Activated T-cell treated with anti-CD3 and anti-CD28 coated beads for 48 hours (primary cell): ENCODE data around the gene POLDIP2.

ENCODE experiments used
- DNase-seq: peaks from one replicate; pipeline ENCODE4 v3.0.0-alpha.2; 2020; ENCODE audit warnings: low read depth

Gene POLDIP2

DNA sequence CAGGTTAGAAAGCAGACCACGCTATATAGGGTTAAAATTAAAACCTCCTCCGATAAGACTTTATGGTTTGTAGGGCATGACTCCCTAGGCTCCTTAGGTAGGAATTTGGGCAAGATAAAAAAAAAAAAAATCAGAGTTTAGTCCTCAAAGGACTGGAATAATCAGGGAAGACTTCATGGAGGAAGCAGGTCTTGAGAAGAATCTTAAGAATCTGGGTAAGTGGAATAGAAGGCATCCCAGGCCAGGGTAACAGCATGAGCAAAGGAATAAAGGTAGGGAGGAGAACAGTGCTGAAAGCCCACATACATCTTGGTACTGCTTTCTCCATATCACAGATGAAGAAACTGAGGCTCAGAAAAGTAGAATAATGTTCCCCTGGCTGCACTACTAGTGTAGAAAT lies 33.2 kb upstream of the POLDIP2 start:
- no peak for DNase-seq

DNA sequence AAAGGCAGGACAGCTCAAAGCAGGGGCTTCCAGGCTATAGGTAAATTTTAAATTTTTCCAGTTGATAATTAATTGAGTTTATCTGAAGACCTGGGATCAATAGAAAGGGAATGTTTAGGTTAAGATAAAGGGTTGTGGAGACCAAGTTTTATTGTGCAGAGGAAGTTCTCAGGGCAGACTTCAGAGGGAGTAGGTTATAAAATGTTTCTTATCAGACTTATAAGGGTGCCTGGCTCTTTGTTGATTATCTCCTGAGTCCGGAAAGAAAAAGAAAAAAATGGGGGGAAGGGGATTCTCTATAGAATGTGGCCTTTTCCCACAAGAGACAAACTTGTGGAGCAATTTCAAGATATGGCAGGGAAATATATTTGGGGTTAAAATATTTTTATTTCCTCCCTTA lies 32.8 kb upstream of the POLDIP2 start:
- no peak for DNase-seq

DNA sequence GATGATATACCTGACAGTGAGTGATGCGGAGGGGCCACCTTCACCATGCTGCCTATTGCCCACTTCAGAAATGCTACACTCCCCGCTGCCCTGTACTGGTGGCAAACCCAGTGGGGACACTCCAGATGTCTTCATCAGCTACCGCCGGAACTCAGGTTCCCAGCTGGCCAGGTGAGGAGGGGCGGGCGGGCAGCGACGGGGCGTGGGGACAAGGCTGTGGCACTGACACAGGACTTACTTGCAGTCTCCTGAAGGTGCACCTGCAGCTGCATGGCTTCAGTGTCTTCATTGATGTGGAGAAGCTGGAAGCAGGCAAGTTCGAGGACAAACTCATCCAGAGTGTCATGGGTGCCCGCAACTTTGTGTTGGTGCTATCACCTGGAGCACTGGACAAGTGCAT lies 30.8 kb upstream of the POLDIP2 start:
- DNase-seq: no peak

DNA sequence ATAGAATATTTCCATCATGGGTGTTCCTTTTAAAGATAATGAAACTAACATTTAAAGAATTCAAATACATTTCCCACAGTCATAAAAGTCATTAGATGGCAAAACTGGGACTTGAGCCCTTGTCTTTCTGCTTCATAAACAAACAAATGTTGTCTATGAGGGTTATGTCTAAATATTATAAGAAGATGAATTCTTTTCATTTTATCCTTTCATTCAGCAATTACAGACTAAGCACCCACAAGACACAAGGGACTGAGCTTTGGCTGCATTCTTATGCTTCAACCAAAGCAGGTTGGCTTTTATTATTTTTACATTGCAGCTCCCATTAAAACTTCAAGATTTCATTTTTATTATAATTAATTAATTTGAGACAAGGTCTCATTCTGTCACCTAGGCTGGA lies 29.1 kb upstream of the POLDIP2 start:
- DNase-seq: no peak

DNA sequence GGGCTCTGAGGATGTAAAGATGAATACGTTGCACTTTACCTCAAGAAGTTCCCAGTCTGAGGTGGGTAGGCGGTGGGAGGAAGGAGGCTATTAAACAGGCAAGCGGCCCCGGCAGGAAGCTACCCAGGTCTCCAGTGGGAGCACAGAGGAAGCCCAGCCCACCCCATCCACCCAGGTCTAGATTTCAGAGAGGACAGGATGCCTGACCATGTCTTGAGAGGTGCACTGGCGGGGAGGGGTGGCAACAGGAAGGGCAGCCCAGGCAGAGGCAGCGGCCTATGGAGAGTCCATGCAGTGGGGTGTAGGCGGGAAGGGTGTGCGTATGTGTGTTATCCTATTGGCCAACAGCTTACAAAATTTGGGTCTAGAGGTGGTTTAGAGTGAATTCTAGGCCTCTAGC lies 28.1 kb upstream of the POLDIP2 start:
- no peak for DNase-seq

DNA sequence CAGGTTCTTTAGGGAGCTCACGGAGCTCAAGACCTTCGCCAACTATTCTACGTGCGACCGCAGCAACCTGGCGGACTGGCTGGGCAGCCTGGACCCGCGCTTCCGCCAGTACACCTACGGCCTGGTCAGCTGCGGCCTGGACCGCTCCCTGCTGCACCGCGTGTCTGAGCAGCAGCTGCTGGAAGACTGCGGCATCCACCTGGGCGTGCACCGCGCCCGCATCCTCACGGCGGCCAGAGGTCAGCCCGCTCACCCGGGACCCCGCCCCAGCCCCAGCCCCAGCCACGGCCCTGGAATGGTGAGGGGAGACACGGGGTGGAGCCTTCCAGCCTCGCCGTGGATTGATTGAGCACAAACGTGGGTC lies 27.7 kb upstream of the POLDIP2 start:
- no peak for DNase-seq

DNA sequence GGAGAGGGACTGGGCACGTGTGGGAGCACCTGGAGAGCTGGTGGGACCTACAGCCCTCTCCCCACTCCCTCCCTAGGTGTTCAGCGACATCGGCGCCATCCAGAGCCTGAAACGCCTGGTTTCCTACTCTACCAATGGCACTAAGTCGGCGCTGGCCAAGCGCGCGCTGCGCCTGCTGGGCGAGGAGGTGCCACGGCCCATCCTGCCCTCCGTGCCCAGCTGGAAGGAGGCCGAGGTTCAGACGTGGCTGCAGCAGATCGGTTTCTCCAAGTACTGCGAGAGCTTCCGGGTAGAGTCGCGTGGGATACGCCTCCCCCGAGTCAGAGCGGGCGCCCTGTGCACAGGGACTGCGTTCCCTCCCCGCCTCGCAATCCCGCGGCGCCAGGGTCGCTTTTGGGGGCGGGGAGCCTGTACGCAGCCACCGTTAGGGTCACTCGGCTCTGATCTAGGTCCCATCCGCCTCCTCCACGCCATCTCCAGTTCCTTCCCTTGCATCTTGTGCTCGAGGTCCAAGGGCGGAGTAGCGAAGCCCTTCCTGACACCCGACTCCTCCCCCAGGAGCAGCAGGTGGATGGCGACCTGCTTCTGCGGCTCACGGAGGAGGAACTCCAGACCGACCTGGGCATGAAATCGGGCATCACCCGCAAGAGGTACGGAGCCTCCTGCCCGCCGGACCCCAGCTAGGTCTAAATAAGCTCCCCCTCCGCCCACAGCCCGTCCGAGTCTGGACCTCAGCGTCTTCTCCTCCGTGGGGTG lies 27.1 kb upstream of the POLDIP2 start:
- DNase-seq: peak; percentile 69

DNA sequence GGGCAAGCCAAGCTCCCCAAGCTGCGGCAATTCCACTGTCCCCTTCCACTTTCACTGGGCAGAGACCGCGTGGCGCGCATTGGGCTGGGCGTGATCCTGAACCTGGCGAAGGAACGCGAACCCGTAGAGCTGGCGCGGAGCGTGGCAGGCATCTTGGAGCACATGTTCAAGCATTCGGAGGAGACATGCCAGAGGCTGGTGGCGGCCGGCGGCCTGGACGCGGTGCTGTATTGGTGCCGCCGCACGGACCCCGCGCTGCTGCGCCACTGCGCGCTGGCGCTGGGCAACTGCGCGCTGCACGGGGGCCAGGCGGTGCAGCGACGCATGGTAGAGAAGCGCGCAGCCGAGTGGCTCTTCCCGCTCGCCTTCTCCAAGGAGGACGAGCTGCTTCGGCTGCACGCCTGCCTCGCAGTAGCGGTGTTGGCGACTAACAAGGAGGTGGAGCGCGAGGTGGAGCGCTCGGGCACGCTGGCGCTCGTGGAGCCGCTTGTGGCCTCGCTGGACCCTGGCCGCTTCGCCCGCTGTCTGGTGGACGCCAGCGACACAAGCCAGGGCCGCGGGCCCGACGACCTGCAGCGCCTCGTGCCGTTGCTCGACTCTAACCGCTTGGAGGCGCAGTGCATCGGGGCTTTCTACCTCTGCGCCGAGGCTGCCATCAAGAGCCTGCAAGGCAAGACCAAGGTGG lies 24.0 kb upstream of the POLDIP2 start:
- DNase-seq: no peak

DNA sequence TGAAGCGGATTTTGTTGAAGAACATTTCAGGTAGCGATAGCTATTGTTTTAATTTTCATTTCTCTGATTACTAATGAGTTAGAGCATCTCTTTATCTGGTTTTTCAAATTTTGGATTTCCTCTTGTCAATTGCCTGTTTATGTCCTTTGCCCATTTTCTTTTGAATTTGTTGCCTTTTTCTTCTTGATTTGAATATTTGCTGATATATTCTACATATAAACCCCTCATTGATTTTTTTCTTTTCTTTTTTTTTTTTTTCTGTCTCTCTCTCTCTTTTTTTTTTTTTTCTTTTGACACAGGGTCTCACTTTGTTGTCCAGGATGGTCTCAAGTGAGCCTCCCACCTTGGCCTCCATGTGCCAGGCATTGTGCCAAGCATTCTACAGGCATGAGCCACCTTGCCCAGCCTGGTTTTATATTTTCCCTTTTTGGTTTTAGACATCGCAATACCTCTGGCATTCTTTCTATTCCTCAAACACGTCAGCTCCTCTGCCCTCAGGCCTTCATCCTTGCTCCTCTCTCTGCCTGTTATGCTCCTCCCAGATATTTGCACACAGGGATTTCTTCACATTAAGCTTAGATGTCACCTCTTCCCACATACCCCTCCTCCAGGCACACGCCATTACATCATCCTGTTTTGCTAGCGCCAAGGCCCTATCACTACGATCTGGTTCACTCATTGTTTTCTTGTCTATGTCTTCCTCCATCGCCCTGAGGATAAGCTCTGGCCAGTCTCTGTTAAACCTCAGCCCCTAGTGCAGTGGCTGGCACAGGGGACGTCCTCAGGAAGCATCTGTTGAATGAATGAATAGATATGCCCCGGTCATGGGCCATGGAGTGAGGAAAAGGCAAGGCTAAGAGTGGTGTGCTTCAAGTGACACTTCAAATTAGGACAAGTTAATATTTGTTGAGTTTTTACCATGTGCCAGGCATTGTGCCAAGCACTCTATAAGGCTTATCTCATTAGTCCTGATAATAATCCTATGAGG lies 22.8 kb upstream of the POLDIP2 start:
- DNase-seq: no peak

DNA sequence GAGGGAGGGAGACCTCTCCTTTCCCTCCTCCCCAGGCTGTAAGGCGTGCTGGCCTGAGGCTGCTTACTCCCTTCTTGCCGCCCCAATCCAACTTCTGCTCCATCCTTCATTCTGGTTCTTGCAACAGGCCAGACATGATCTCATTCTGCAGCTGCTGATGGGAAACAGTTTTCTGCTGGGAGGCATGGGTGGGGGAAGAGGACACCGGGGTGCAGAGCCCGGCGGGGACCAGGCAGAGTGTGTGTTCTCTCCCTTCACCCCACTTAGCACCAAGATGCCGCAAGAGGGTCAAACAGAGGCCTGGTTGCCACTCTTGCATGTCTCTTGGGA lies 15.6 kb upstream of the POLDIP2 start:
- DNase-seq: no peak

DNA sequence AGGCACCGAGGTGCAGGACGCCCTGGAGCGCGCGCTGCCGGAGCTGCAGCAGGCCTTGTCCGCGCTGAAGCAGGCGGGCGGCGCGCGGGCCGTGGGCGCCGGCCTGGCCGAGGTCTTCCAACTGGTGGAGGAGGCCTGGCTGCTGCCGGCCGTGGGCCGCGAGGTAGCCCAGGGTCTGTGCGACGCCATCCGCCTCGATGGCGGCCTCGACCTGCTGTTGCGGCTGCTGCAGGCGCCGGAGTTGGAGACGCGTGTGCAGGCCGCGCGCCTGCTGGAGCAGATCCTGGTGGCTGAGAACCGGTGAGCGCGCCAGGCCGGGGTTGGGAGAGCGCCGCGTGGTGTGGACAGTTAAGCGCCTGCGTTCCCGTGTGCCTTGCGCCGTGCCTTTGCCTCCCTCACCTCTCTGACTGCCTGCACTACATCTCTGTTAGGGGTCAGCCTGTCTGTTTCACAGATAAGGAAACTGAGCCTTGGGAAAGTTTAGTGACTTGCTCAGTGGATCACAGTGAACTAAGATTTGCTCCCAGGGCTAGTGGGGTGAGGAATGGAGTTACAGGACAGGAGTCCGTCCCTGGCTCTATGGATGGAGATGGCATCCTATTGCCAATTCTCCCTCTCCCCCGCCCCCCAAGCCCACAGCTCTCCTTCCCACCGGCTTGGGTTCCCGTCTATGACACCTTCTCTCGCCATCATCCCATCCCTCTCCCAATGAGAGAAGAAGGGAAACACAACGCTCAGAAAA lies 15.0 kb upstream of the POLDIP2 start:
- peak; percentile 37 for DNase-seq

DNA sequence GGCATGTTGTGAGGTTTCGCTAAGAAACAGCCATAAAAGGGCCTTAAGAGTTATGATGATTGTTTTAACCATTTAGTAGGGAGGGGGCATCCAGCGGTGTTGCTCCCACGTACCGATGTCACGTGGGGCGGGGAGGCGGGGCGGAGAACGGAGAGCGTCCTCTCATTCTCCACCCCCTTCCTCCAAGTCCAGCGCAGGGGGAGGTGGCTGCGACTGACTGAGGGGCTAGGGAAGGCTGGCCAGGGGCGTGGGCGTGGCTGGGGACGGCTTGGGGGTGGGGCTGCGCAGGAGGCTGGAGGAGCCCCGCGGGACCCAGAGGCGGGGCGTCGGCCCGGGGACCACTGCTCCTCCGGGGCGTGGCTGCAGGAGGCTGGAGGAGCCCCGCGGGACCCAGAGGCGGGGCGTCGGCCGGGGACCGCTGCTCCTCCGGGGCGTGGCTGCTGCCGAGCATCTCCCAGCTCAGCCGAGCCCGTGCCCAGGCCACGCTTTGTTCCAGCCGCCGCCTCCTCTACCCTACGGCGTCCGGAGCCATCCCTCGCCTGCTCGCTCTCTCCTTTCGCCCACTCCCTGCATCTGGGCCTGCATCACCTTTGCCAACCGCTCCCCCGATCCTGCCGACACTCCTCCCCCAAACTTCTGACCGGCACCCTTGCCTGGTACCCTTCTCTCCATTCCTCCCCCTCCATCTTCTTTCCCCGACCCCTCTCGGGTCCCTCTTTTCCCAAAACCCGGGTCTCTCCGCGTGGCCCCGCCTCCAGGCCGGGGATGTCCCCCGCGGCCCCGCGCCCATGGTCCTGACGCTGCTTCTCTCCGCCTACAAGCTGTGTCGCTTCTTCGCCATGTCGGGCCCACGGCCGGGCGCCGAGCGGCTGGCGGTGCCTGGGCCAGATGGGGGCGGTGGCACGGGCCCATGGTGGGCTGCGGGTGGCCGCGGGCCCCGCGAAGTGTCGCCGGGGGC lies 14.2 kb upstream of the POLDIP2 start, which contains the start of gene SARM1:
TSS of gene SARM1 (plus strand) at position 450 of the 958 bp plus-strand sequence. CDS start at position 789, 339 bp downstream.
- peak; percentile 86 for DNase-seq

DNA sequence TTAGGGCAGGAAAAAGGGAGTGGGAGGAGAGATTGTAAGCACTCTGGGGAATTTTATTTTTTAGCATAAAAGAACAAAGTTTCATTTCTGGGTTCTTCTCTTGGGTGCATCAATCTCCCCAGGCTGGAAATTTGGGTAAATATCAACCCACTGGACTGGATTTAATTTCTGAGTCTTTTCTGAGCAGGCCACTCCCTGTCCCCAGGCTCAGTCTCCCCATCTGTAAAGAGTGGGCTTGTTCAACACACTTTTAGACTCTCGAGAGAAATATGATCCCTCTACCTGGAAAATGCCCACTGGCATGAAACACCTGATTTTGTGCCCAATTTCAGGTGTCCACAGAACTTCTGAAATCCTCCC lies 13.4 kb upstream of the POLDIP2 start:
- DNase-seq: no peak

DNA sequence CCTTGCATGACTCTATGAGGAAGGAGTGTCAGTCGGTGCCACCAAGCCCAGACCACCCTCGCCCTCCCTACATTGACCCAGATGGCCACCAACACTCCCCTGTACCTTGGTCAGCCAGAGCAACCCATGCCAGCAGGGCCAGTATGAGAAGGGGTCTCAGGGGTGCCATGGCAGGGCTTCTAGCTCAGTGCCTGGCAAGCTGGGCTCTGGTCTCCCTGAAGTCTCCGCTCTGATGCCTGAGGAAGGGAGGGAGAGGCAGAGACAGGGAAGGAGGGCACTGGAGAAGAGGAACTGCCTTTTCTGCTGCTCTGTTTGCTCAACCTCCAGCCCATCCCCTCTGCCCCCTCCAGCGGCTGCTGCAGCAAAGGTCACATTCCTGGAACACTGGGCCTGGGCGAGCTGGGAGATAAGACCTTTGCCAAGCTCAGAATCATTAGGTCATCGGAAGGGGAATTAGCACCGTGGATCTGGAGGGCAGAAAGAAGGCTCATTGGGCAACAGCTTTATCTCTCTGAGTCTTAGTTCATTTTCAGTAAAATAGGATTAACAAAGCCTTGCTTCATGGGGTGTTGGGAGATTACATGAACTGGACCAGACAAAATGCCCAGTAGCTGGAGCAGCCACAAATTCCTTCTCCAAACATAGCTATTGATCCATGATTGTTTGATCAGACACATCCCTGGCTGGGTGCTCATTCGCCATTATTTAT lies 12.9 kb upstream of the POLDIP2 start, which contains the start of gene VTN:
TSS of gene VTN (minus strand) at position 273 of the 709 bp plus-strand sequence. CDS start at position 169, 104 bp downstream.
- no peak for DNase-seq

DNA sequence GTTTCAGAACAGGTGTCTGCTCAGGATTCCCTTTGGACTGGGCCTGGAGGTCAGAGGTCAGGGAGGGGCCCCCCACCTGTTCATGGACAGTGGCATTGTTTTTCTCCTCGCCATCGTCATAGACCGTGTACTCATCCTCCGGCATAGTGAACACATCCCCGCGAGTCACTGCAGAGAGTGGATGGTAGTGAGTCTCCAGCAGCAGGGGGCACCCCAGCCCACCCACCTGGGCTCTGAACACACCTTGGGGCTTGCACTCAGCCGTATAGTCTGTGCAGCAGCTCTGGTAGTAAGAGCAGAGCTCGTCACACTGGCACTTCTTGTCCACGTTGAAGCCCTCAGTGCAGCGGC lies 12.3 kb upstream of the POLDIP2 start:
- DNase-seq: no peak

DNA sequence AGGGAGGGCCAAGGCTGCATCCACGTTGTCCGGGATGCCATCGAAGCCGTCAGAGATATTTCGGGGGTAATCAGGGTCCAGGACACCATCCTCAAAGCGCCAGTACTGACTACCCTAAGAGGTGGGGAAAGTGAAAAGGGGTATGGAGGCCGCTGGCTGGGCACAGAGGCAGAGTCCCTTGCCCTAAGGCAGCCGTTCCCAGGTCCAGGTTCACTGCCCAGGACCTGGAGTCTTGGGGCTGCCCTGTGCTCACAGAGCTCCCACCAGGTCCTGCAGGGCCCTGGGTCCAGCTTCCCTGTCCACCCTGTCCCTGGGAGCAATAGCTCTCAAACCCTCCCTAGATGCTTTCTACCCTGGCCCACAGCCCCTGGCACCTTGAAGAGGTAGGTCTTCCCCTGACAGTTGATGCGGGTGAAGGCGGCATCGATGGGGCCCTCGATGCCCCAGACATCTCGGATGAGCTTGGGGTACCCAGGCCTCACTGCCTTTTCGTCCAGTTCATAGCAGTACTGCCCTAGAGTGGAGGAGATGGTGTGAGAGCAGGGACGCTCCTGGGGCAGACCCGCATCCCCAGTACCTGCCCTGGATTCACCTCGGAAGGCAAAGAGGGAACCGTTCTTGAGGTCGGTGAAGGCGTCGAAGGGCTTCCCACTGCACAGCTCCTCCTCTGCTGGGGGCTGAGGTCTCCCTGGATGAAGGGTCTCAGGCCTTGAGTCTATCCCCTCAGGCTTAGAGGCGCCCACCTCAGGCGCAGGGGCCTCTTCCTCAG lies 11.8 kb upstream of the POLDIP2 start:
- no peak for DNase-seq

DNA sequence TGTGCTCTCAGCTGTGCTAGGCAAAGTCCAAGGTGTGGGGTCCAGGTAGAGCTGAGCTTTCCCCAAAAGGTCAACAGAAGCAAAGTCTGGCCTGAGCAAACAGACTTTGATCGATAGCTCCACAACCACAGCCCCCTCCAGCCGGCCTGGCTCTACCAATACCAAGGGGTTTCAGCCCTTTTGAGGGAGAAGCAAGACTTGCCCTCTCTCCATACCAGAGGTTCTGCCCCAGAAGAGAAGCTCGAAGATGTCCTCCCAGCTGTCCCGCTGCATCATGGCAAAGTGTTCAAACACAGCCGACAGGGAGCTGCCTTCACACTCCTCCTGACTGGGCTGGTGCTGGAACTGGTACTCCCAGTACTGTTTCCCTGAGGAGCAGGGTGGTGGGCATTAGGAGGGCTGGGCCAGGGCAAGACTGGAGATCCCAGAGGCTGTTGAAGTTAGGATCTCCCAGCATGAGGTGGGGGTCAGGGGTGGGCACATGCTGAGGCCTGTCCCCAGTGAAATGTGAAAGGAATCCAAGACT lies 11.0 kb upstream of the POLDIP2 start:
- DNase-seq: no peak

DNA sequence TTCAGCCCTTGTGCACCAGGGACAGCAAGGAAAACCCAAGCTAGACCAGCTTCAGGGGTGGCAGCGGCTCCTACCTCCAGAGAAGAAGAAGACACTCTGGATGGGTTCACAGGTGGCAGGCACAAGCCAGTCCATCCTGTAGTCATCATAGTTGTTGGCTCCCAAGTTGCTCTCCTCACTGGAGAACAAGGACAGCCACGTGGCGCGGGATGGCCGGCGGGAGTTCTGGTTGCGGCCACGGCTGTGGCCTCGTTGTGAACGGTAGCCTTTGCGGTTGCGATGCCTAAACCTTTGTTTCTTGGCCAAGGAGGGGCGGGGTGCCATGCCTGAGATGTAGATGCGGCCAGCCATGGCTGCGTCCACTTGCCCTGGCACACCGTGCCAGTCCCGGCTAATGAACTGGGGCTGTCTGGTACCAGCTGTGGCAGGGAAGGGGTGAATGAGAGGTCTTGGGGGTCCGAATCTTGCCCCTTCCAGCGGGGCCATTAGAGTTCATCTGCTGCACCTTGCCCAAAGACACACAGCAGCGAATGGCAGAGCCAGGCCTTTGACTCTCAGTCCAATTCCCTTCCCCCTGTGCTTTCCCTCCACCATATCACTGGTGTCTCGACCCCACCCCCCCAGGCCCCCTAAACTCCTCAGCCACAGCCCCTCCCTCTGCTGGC lies 10.4 kb upstream of the POLDIP2 start:
- no peak for DNase-seq

DNA sequence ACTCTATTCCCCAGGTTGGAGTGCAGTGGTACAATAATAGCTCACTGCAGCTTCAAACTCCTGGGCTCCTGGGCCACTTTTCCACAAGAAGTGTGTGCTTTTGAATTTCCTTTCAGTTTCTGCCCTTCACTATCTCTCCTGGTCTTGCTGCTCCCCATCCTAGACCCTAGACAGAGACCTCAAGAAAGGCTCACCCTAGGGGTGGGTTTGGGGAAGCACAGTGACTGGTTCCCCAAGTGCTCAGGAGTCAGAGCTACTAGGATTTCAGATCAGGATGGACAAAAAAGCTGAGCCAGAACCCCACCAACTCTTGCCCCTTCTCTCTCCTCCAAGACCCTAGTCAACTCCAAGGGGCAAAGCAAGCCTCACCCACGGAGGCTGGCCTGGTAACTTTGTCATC lies 9.3 kb upstream of the POLDIP2 start:
- DNase-seq: no peak
